Keratinocyte (primary cell): ENCODE data around the gene CNOT8. TPM values are rescaled to one million over a fixed set of nuclear protein-coding genes. Genes with fewer than 3 reads are reported as not detected.

Experiments used
- DNase-seq: peaks from one replicate; pipeline ENCODE4 v3.0.0-alpha.2; 2011; ENCODE audit warnings: low read depth, missing footprints, low spot score
- FAIRE-seq: peaks from 2 replicates; lab custom pipeline; 2011; peaks lifted over from hg19 to GRCh38; lab: Jason Lieb, UNC
- H2AFZ ChIP-seq: 2 replicates; pipeline ENCODE4 v1.6.0; 2012; ENCODE audit warnings: low read length, control low read depth, inconsistent platforms; ENCODE audit not compliant: control insufficient read depth
- H3K27ac ChIP-seq: 2 replicates; pipeline ENCODE4 v1.5.1; 2011; ENCODE audit warnings: low read length; ENCODE audit not compliant: control insufficient read depth, insufficient read depth
- H3K27me3 ChIP-seq: 3 replicates; pipeline ENCODE4 v1.6.0; 2011; ENCODE audit warnings: low read length; ENCODE audit not compliant: control insufficient read depth, insufficient read depth; ENCODE audit errors: extremely low read depth
- H3K36me3 ChIP-seq, 2 experiments: 2 replicates in 1 of 2; 3 replicates in 1 of 2; pipeline ENCODE4 v1.5.1; 2011; ENCODE audit warnings: low read length in 2 of 2, mild to moderate bottlenecking in 1 of 2; ENCODE audit not compliant: control insufficient read depth in 2 of 2, insufficient read depth in 2 of 2; ENCODE audit errors: extremely low read depth in 1 of 2
- H3K4me1 ChIP-seq: 3 replicates; pipeline ENCODE4 v1.5.1; 2011; ENCODE audit warnings: low read length; ENCODE audit not compliant: control insufficient read depth, insufficient read depth; ENCODE audit errors: extremely low read depth
- H3K4me2 ChIP-seq: 3 replicates; pipeline ENCODE4 v1.6.0; 2011; ENCODE audit warnings: low read depth, low read length; ENCODE audit not compliant: control insufficient read depth, insufficient read depth; ENCODE audit errors: extremely low read depth
- H3K4me3 ChIP-seq, 3 experiments: fragments of 200-600 bp in 1 of 3; sonication (generic) in 1 of 3; 2 replicates in 2 of 3; 3 replicates in 1 of 3; pipeline ENCODE4 v1.5.1; 2011 to 2016; ENCODE audit warnings: low read length in 3 of 3, mild to moderate bottlenecking in 3 of 3, control low read depth in 2 of 3, inconsistent platforms in 1 of 3, low read depth in 1 of 3, mixed read lengths in 1 of 3, mixed run types in 1 of 3, moderate library complexity in 1 of 3; ENCODE audit not compliant: control insufficient read depth in 2 of 3, insufficient read depth in 2 of 3; ENCODE audit errors: extremely low read depth in 1 of 3
- H3K79me2 ChIP-seq: 2 replicates; pipeline ENCODE4 v1.6.0; 2012; ENCODE audit warnings: low read length; ENCODE audit not compliant: control insufficient read depth, insufficient read depth
- H3K9ac ChIP-seq: 3 replicates; pipeline ENCODE4 v1.6.0; 2011; ENCODE audit warnings: low read length; ENCODE audit not compliant: control insufficient read depth, insufficient read depth; ENCODE audit errors: extremely low read depth
- H3K9me1 ChIP-seq: 3 replicates; pipeline ENCODE4 v1.6.0; 2011; ENCODE audit warnings: low read length; ENCODE audit not compliant: control insufficient read depth, insufficient read depth; ENCODE audit errors: extremely low read depth
- H3K9me3 ChIP-seq: 2 replicates; pipeline ENCODE4 v1.5.1; 2012; ENCODE audit warnings: low read depth, low read length; ENCODE audit not compliant: control insufficient read depth
- H4K20me1 ChIP-seq: 3 replicates; pipeline ENCODE4 v1.6.0; 2011; ENCODE audit warnings: low read length; ENCODE audit not compliant: control insufficient read depth, insufficient read depth; ENCODE audit errors: extremely low read depth
- EZH2 ChIP-seq: IDR thresholded peaks from one replicate; pipeline ENCODE4 v1.6.1; 2012; ENCODE audit warnings: inconsistent platforms, mild to moderate bottlenecking, low read length, moderate library complexity
- dilution Hi-C: fragments of 300-500 bp; cut with MboI; formaldehyde crosslinking; loops from one replicate; pipeline ENCODE4 v1.7.0; 2020; ENCODE audit warnings: low sequenced_read_pairs; ENCODE audit not compliant: extremely low pct_ligation_motif_present
- polyA plus RNA-seq, 5 experiments: library from polyadenylated mRNA; depleted of rRNA in 3 of 5; stranded (reverse) in 3 of 5; stranded (forward) in 1 of 5; unstranded in 1 of 5; fragments of >200 nt; gene quantifications; 1 replicate in 1 of 5; 2 replicates in 3 of 5; 3 replicates in 1 of 5; pipeline versions ENCODE4 v1.2.1 to v1.2.3, GENCODE V29; 2011 to 2012; ENCODE audit warnings: missing spikeins in 2 of 5, low read depth in 1 of 5, low replicate concordance in 1 of 5
- TF ChIP-seq, protein P1 (sequence below), 3 experiments: IDR thresholded peaks in 1 of 3; conservative IDR thresholded peaks in 1 of 3; optimal IDR thresholded peaks in 1 of 3; 2 replicates in 2 of 3; 3 replicates in 1 of 3; pipeline versions ENCODE3 to v1.5.1; 2011; ENCODE audit warnings: low read length in 3 of 3, mild to moderate bottlenecking in 3 of 3, moderate library complexity in 2 of 3, control low read depth in 1 of 3, inconsistent platforms in 1 of 3; ENCODE audit not compliant: insufficient read depth in 2 of 3; ENCODE audit errors: extremely low read depth in 1 of 3

Gene CNOT8
- polyA plus RNA-seq, 1 donor (not counting 4 experiments of a cell fraction or from before 2014, with no cell fraction given): 44.5 TPM

DNA sequence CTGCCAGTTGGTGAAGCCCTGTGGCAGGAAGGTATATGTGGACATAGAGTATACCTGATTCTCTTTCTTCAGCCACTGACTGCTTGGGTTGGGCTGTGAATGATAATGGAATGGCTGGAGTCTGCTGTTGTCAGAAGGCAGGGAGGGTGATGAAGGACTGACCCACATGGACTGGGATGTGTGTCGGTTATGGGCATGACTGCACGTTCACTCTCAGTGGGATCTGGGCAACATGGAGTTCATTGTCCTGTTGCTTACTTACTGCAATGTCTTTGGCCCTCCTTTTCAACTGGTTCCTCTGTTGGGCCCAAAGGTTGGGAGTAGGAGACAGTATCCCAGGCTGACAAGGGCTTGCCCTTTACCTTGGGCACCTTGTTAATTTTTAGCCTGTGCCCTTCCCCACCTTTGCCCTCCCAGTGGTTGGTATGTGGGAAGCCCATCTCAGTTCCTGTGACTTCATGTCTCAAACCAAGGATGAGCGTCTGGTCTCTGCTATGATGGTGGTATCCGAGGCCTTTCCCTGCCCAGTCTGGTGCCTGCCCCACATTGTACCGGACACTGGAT, 42.7 kb upstream of the CNOT8 start:
- H3K27ac ChIP-seq: no peak overlapping the region
- peaks cover 41 to 67% of the 10 kb centered on the region in 2 experiments for H3K36me3 ChIP-seq
- H3K4me2 ChIP-seq: no peak overlapping the region
- H3K79me2 ChIP-seq: peaks cover 2% of the 10 kb centered on the region
- H3K9me1 ChIP-seq: no peaks in the 10 kb centered on the region
- no peaks in the 10 kb centered on the region for H3K4me1 ChIP-seq
- H3K4me3 ChIP-seq: no peak overlapping the region
- no peak for DNase-seq
- no peak overlapping the region for H2AFZ ChIP-seq
- TF ChIP-seq EZH2: no peak
- TF ChIP-seq, protein P1, sequence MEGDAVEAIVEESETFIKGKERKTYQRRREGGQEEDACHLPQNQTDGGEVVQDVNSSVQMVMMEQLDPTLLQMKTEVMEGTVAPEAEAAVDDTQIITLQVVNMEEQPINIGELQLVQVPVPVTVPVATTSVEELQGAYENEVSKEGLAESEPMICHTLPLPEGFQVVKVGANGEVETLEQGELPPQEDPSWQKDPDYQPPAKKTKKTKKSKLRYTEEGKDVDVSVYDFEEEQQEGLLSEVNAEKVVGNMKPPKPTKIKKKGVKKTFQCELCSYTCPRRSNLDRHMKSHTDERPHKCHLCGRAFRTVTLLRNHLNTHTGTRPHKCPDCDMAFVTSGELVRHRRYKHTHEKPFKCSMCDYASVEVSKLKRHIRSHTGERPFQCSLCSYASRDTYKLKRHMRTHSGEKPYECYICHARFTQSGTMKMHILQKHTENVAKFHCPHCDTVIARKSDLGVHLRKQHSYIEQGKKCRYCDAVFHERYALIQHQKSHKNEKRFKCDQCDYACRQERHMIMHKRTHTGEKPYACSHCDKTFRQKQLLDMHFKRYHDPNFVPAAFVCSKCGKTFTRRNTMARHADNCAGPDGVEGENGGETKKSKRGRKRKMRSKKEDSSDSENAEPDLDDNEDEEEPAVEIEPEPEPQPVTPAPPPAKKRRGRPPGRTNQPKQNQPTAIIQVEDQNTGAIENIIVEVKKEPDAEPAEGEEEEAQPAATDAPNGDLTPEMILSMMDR (optimal IDR thresholded peaks at IDR 0.05 in 1 of 3, IDR thresholded peaks at IDR 0.05 in 1 of 3, conservative IDR thresholded peaks at IDR 0.05 in 1 of 3; ENCODE audit: extremely low read depth in 1 of 3, insufficient read depth in 2 of 3, low read length in 3 of 3): no peak
- no peak overlapping the region for H3K9ac ChIP-seq
- no peaks in the 10 kb centered on the region for H3K9me3 ChIP-seq
- H3K27me3 ChIP-seq: no peaks in the 10 kb centered on the region
- dilution Hi-C loops: no loop called here
- no peak for FAIRE-seq
- no peaks in the 10 kb centered on the region for H4K20me1 ChIP-seq

DNA sequence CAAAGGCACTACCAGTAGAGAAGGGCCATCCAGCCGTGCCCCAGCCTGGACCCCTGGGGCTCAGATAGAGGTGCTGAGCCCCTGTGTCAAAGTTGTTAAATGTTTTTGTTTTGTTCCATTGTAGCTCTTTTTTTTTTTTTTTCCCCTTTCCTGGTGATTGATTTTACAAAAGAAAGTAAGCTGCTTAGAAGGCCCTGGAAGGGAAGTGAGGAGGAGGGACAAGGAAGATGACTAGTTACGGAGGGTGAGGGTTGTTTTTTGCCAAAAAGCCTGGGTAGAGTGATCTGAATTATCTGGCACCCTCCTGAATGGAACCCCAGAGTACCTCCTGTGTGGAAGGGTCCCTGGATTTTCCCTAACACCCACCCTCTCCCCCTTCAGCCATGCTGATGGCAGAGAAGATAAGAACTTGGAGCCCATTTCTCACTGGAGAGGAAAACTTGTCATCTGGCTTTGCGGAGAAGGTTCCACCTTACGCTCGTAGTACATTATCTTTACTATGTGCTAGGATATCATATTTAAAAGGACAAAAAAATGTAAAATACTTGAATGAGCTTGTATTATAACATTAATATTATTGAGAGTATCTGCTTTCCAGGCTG, 41.4 kb upstream of the CNOT8 start:
- FAIRE-seq: no peak

More for the DNA sequence above, 41.4 kb upstream of the CNOT8 start:
- H3K9me3 ChIP-seq: no peaks in the 10 kb centered on the region
- no peaks in the 10 kb centered on the region for H3K9me1 ChIP-seq
- no peaks in the 10 kb centered on the region for H3K4me1 ChIP-seq
- no peak overlapping the region for H3K27ac ChIP-seq
- H4K20me1 ChIP-seq: no peaks in the 10 kb centered on the region
- no peaks in the 10 kb centered on the region for H3K27me3 ChIP-seq
- H3K36me3 ChIP-seq: peaks cover 38 to 59% of the 10 kb centered on the region in 2 experiments
- dilution Hi-C loops: no loop called here
- TF ChIP-seq, protein P1 (optimal IDR thresholded peaks at IDR 0.05 in 1 of 3, IDR thresholded peaks at IDR 0.05 in 1 of 3, conservative IDR thresholded peaks at IDR 0.05 in 1 of 3; ENCODE audit: extremely low read depth in 1 of 3, insufficient read depth in 2 of 3, low read length in 3 of 3): no peak
- no peak for TF ChIP-seq EZH2
- H3K4me3 ChIP-seq: no peak overlapping the region
- no peak overlapping the region for H2AFZ ChIP-seq
- H3K4me2 ChIP-seq: no peak overlapping the region
- no peak overlapping the region for H3K9ac ChIP-seq
- no peak for DNase-seq
- H3K79me2 ChIP-seq: peaks cover 2% of the 10 kb centered on the region
